ENCODE measurements around the gene OBP2B. TPM values are rescaled to one million over a fixed set of nuclear protein-coding genes. Genes with fewer than 3 reads are reported as not detected.
"Not testable (repeated sequence)": the region's sequence is repeated elsewhere in the genome, so short reads cannot be mapped to it uniquely, and the experiment has no call there.

OBP2B gene
- total RNA-seq, 1 experiment from 2014 or later, result not detected

DNA sequence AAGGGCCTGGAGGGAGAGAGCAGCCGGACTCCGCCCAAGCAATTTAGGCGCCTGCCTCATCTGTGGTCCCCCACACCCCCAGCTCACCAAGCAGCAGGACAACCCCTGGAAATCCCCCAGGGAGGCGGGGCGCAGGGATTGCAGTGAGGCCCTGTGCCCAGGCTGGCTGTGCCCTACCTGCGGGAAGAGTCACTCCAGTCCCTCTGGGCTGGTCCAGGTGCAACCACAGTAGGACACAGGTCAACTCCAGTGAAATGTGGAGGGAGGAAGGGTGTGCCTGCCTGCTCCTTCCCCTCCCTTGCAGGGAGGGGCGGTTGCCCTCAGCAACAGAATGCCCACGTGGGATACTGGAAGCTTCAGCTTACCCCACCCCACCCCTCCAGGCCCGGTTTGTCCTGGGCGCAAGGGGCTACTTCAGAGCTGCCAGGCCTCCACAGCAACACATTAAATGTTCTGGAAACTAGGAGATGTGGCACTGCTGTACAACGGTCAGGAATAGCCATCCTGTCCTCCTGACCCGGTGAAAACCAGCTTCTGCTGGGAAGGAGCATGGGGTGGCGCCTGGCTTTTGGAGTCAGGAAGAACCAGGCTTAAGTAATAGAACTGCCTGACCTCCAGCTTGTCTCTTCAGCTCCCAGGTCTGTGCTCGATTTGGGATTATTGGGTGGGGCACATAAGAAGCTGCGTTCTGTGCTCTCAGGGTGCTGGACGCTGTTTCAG is 43.4 kb upstream of the OBP2B start:
- CTCF ChIA-PET, result interaction anchor here (0.6 to 1.3 kb wide), 2 partner anchors 66 to 744 kb away, joined by 3 to 4 read pairs; no protein-coding TSS in a partner anchor
- intact Hi-C loops (cut with micrococcal nuclease), result no loop called here
- POLR2A ChIA-PET, result interaction anchor here (0.5 to 0.6 kb wide), 2 partner anchors 45 to 250 kb away, joined by 3 read pairs; no protein-coding TSS in a partner anchor
- TF ChIP-seq, protein P1, sequence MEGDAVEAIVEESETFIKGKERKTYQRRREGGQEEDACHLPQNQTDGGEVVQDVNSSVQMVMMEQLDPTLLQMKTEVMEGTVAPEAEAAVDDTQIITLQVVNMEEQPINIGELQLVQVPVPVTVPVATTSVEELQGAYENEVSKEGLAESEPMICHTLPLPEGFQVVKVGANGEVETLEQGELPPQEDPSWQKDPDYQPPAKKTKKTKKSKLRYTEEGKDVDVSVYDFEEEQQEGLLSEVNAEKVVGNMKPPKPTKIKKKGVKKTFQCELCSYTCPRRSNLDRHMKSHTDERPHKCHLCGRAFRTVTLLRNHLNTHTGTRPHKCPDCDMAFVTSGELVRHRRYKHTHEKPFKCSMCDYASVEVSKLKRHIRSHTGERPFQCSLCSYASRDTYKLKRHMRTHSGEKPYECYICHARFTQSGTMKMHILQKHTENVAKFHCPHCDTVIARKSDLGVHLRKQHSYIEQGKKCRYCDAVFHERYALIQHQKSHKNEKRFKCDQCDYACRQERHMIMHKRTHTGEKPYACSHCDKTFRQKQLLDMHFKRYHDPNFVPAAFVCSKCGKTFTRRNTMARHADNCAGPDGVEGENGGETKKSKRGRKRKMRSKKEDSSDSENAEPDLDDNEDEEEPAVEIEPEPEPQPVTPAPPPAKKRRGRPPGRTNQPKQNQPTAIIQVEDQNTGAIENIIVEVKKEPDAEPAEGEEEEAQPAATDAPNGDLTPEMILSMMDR (IDR thresholded peaks at IDR 0.05; ENCODE audit: unreplicated experiment), result no peak
- H3K4me1 Mint-ChIP-seq (ENCODE audit: insufficient read depth, unreplicated experiment), result no peaks in the 10 kb centered on the region
- peak; percentile 46 for DNase-seq (ENCODE audit: unreplicated experiment)
- peaks cover 15% of the 10 kb centered on the region for H3K27me3 Mint-ChIP-seq (ENCODE audit: insufficient read depth, unreplicated experiment)
- no peaks in the 10 kb centered on the region for H3K36me3 Mint-ChIP-seq (ENCODE audit: insufficient read depth, unreplicated experiment)
- no peak overlapping the region for H3K4me3 Mint-ChIP-seq (ENCODE audit: unreplicated experiment)
- H3K9me3 Mint-ChIP-seq (ENCODE audit: unreplicated experiment), result no peaks in the 10 kb centered on the region
- H3K27ac Mint-ChIP-seq (ENCODE audit: low read depth, unreplicated experiment), result no peak overlapping the region
- BruUV-seq (replicated peaks), result no TSS peak

- intact Hi-C loops (cut with micrococcal nuclease), result no loop called here
- BruUV-seq (replicated peaks), result no TSS peak
- CTCF ChIA-PET, result no interaction called here
- POLR2A ChIA-PET, result no interaction called here
- H3K4me3 Mint-ChIP-seq (ENCODE audit: unreplicated experiment), result no peak overlapping the region
- H3K9me3 Mint-ChIP-seq (ENCODE audit: unreplicated experiment), result no peaks in the 10 kb centered on the region
- no peak overlapping the region for H3K27ac Mint-ChIP-seq (ENCODE audit: low read depth, unreplicated experiment)
- H3K36me3 Mint-ChIP-seq (ENCODE audit: insufficient read depth, unreplicated experiment), result no peaks in the 10 kb centered on the region
- H3K27me3 Mint-ChIP-seq (ENCODE audit: insufficient read depth, unreplicated experiment), result peaks cover 15% of the 10 kb centered on the region
- no peak for DNase-seq (ENCODE audit: unreplicated experiment)
- TF ChIP-seq, protein P1 (IDR thresholded peaks at IDR 0.05; ENCODE audit: unreplicated experiment), result no peak
- no peaks in the 10 kb centered on the region for H3K4me1 Mint-ChIP-seq (ENCODE audit: insufficient read depth, unreplicated experiment)
These were observed 42.7 kb upstream of the OBP2B start for GRCh38 chr9:133251773-133252172.

GRCh38 chr9:133251221-133251620 is 42.2 kb upstream of the OBP2B start:
- DNase-seq (ENCODE audit: unreplicated experiment); H3K9me3 Mint-ChIP-seq (ENCODE audit: unreplicated experiment); BruUV-seq (replicated peaks); POLR2A ChIA-PET; H3K27ac Mint-ChIP-seq (ENCODE audit: low read depth, unreplicated experiment); H3K4me1 Mint-ChIP-seq (ENCODE audit: insufficient read depth, unreplicated experiment); CTCF ChIA-PET; H3K4me3 Mint-ChIP-seq (ENCODE audit: unreplicated experiment); intact Hi-C loops (cut with micrococcal nuclease); H3K36me3 Mint-ChIP-seq (ENCODE audit: insufficient read depth, unreplicated experiment): not testable (repeated sequence)
- H3K27me3 Mint-ChIP-seq (ENCODE audit: insufficient read depth, unreplicated experiment), result peaks cover 18% of the 10 kb centered on the region

- POLR2A ChIA-PET, result no interaction called here
- intact Hi-C loops (cut with micrococcal nuclease), result no loop called here
- peaks cover 23% of the 10 kb centered on the region for H3K27me3 Mint-ChIP-seq (ENCODE audit: insufficient read depth, unreplicated experiment)
- no TSS peak for BruUV-seq (replicated peaks)
- DNase-seq (ENCODE audit: unreplicated experiment), result no peak
- H3K36me3 Mint-ChIP-seq (ENCODE audit: insufficient read depth, unreplicated experiment), result no peaks in the 10 kb centered on the region
- no peak overlapping the region for H3K27ac Mint-ChIP-seq (ENCODE audit: low read depth, unreplicated experiment)
- H3K4me3 Mint-ChIP-seq (ENCODE audit: unreplicated experiment), result no peak overlapping the region
- H3K9me3 Mint-ChIP-seq (ENCODE audit: unreplicated experiment), result no peaks in the 10 kb centered on the region
- CTCF ChIA-PET, result no interaction called here
- no peaks in the 10 kb centered on the region for H3K4me1 Mint-ChIP-seq (ENCODE audit: insufficient read depth, unreplicated experiment)
- TF ChIP-seq, protein P1 (IDR thresholded peaks at IDR 0.05; ENCODE audit: unreplicated experiment), result no peak
These were observed 41.7 kb upstream of the OBP2B start for GRCh38 chr9:133250741-133251170.

Data from MCF 10A (cell line).